ENCODE results near the gene SYNC. TPM values are rescaled to one million over a fixed set of nuclear protein-coding genes. Genes with fewer than 3 reads are reported as not detected.
"Not testable (repeated sequence)": the region's sequence is repeated elsewhere in the genome, so short reads cannot be mapped to it uniquely, and the experiment has no call there.

The SYNC gene
- total and polyA plus RNA-seq, 12 donors = 2.7 to 27.8 (median 14.9) TPM

DNA sequence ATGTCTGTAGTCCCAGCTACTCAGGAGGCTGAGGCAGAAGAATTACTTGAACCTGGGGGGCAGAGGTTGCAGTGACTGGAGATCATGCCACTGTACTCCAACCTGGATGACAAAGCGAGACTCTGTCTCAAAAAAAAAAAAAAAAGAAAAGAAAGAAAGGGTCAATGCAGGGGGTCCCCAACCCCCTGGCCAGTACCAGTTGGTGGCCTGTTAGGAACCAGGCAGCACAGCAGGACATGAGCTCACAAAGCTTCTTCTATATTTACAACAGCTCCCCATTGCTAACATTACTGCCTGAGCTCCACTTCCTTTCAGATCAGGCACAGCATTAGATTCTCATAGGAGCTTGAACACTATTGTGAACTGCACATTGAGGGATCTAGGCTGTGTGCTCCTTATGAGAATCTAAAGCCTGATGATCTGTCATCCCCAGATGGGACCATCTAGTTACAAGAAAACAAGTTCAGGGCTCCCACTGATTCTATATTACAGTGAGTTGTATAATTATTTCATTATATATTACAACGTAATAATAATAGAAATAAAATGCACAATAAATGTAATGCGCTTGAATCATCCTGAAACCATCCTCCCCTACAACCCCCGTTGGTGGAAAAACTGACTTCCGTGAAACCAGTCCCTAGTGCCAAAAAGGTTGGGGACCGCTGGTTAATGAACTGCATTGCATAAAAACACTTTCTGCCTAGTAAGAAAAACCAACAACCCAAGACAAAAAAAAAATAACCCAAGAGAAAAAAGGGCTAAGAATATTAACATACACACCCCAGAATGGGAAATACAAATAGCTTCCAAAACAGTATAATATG lies 55.0 kb downstream of the SYNC start:
- DNase-seq (no peak), ATAC-seq (no peak)
- no peaks in the 10 kb centered on the region for H3K9me3 ChIP-seq
- TF ChIP-seq, protein P1, sequence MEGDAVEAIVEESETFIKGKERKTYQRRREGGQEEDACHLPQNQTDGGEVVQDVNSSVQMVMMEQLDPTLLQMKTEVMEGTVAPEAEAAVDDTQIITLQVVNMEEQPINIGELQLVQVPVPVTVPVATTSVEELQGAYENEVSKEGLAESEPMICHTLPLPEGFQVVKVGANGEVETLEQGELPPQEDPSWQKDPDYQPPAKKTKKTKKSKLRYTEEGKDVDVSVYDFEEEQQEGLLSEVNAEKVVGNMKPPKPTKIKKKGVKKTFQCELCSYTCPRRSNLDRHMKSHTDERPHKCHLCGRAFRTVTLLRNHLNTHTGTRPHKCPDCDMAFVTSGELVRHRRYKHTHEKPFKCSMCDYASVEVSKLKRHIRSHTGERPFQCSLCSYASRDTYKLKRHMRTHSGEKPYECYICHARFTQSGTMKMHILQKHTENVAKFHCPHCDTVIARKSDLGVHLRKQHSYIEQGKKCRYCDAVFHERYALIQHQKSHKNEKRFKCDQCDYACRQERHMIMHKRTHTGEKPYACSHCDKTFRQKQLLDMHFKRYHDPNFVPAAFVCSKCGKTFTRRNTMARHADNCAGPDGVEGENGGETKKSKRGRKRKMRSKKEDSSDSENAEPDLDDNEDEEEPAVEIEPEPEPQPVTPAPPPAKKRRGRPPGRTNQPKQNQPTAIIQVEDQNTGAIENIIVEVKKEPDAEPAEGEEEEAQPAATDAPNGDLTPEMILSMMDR (IDR thresholded peaks at IDR 0.05) = no peak
- no peak overlapping the region for H3K4me3 ChIP-seq
- H3K27ac ChIP-seq = no peak overlapping the region
- intact Hi-C loops (cut with DNase I) = no loop called here
- no peaks in the 10 kb centered on the region for H3K27me3 ChIP-seq
- 82 to 90% methylated on average over 6 of the region's 6 CpGs for WGBS, 2 donors
- peaks cover 0 to 19% (median 4%) of the 10 kb centered on the region in 9 donors for H3K36me3 ChIP-seq
- H3K4me1 ChIP-seq = peaks cover under 1 to 37% (median 28%) of the 10 kb centered on the region in 9 donors

DNA sequence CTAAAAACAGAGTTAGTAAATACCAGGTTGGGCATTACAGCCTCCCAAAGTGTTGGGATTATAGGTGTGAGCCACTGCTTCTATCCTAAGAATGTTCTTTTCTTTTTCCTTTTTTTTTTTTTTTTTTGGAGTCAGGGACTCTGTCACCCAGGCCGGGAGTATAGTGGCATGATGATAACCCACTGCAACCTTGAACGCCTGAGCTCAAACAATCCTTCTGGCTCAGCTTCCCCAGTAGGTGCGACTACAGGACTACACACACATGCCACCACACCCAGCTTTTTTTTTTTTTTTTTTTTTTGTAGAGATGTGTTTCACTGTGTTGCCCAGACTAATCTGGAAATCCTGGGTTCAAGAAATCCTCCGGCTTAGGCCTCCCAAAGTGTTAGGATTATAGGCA lies 58.1 kb downstream of the SYNC start:
- H3K9me3 ChIP-seq = no peaks in the 10 kb centered on the region
- peaks cover 0 to 21% (median 8%) of the 10 kb centered on the region in 9 donors for H3K4me1 ChIP-seq
- ATAC-seq (no peak), DNase-seq (no peak)
- no peak overlapping the region for H3K27ac ChIP-seq
- peaks cover 0 to 17% (median 0%) of the 10 kb centered on the region in 9 donors for H3K36me3 ChIP-seq
- TF ChIP-seq, protein P1 (IDR thresholded peaks at IDR 0.05) = no peak
- WGBS, 2 donors = 79 to 84% methylated on average over 4 of the region's 4 CpGs
- H3K4me3 ChIP-seq = no peak overlapping the region
- intact Hi-C loops (cut with DNase I) = no loop called here
- no peaks in the 10 kb centered on the region for H3K27me3 ChIP-seq

DNA sequence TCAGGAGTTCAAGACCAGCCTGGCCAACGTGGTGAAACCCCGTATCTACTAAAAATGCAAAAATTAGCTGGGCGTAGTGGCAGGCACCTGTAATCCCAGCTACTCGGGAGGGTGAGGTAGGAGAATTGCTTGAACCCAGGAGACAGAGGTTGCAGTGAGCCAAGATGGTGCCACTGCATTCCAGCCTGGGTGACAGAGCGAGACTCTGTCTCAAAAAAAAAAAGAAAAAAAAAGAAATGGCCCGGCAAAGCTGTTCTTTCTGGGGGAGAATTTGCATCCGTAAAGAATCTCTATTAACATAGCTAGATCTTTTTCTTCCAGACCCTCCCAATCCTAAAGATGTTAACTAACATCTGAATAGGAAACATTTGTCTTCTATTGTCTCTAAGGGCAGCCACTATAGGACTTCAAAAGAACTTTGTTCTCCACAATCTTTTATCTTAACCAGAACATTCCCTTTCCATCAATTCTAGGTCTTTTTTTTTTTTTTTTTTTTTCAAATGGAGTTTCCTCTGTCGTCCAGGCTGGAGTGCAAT lies 60.2 kb downstream of the SYNC start:
- WGBS, 2 donors = 75 to 83% methylated on average over 8 of the region's 8 CpGs
- ATAC-seq; H3K4me3 ChIP-seq; DNase-seq; H3K4me1 ChIP-seq; H3K27ac ChIP-seq; intact Hi-C loops (cut with DNase I); H3K9me3 ChIP-seq; H3K27me3 ChIP-seq: not testable (repeated sequence)
- peaks cover 0 to 32% (median 0%) of the 10 kb centered on the region in 9 donors for H3K36me3 ChIP-seq

DNA sequence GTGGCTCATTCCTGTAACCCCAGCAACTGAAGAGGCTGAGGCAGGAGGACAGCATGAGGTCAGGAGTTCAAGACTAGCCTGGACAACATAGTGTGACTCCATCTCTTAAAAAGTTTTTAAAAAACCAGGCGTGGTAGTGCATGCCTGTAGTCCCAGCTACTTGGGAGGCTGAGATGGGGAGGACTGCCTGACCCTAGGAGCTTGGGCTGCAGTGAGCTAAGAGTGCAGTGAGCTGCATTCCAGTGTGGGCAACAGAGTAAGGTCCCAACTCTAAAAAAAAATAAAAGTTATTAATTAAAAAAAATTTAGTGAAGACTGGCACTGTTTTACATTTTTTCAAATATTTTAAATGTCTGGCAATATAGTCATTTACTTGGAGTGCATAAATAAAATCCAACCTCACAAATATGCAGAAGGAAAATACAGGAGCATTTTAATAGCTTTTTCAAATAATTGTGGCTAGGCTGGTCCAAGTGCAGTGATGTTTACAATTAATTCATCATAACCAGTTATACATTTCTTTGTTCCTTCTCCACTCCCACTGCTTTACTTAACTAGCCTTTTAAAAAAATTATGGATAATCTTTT lies 63.0 kb downstream of the SYNC start:
- intact Hi-C loops (cut with DNase I) = no loop called here
- DNase-seq (no peak), ATAC-seq (no peak)
- H3K9me3 ChIP-seq = no peaks in the 10 kb centered on the region
- peaks cover 0 to 27% (median 0%) of the 10 kb centered on the region in 9 donors for H3K36me3 ChIP-seq
- H3K4me3 ChIP-seq = no peak overlapping the region
- TF ChIP-seq, protein P1 (IDR thresholded peaks at IDR 0.05) = no peak
- H3K27me3 ChIP-seq = no peaks in the 10 kb centered on the region
- peaks cover 0 to 7% (median 0%) of the 10 kb centered on the region in 9 donors for H3K4me1 ChIP-seq
- H3K27ac ChIP-seq = no peak overlapping the region
- WGBS, 2 donors = 92 to 94% methylated on average over 1 of the region's 1 CpG
